Lung (tissue), 12 donors: Measurements from ENCODE around the gene PRSS21. TPM values are rescaled to one million over a fixed set of nuclear protein-coding genes. Genes with fewer than 3 reads are reported as not detected.

Source experiments
- ATAC-seq: fragments of 200-7000 bp; cut with Tn5 transposase; one replicate; pipeline ENCODE4 v1.9.1; 2020; ENCODE audit warnings: moderate number of reproducible peaks; ENCODE audit not compliant: insufficient read depth, low FRiP score
- DNase-seq, 3 donors: peaks; one replicate each; pipeline ENCODE4 v3.0.0-alpha.2; 2013 to 2017
- H3K27ac ChIP-seq, 2 donors: one replicate each; pipeline ENCODE4 v1.5.1; 2013; ENCODE audit warnings: mild to moderate bottlenecking in 2 of 2, moderate library complexity in 2 of 2, control low read depth in 1 of 2, inconsistent platforms in 1 of 2, low read depth in 1 of 2, low read length in 1 of 2
- H3K27me3 ChIP-seq, 3 donors: one replicate each; pipeline ENCODE4 v1.5.1; 2013; ENCODE audit warnings: low read length in 2 of 3; ENCODE audit not compliant: control insufficient read depth in 3 of 3, insufficient read depth in 3 of 3
- H3K36me3 ChIP-seq, 4 donors: one replicate each; pipeline ENCODE4 v1.5.1; 2013; ENCODE audit warnings: low read length in 4 of 4, mild to moderate bottlenecking in 1 of 4, moderate library complexity in 1 of 4; ENCODE audit not compliant: control insufficient read depth in 4 of 4, insufficient read depth in 4 of 4
- H3K4me1 ChIP-seq, 5 donors: one replicate each; pipeline ENCODE4 v1.5.1; 2013; ENCODE audit warnings: low read length in 5 of 5, mild to moderate bottlenecking in 2 of 5, moderate library complexity in 1 of 5; ENCODE audit not compliant: control insufficient read depth in 5 of 5, insufficient read depth in 5 of 5
- H3K4me3 ChIP-seq: one replicate; pipeline ENCODE4 v1.5.1; 2013; ENCODE audit warnings: mild to moderate bottlenecking, control low read depth, moderate library complexity
- H3K9ac ChIP-seq, 2 donors: one replicate each; pipeline ENCODE4 v1.5.1; 2013; ENCODE audit warnings: low read length in 2 of 2, control low read depth in 1 of 2; ENCODE audit not compliant: insufficient read depth in 1 of 2
- H3K9me3 ChIP-seq, 4 donors: one replicate each; pipeline ENCODE4 v1.5.1; 2013; ENCODE audit warnings: low read length in 3 of 4, mild to moderate bottlenecking in 1 of 4, moderate library complexity in 1 of 4; ENCODE audit not compliant: control insufficient read depth in 4 of 4, insufficient read depth in 3 of 4
- WGBS, 2 donors: extraction: QIAGEN DNeasy Blood & Tissue Kit; methylation state at CpG; one replicate each; pipeline ENCODE4 v1.1.7; 2013; 5-methylcytosine and 5-hydroxymethylcytosine counted together
- polyA plus RNA-seq, 2 donors: library from polyadenylated mRNA; stranded (reverse); fragments of 200-250 nt; gene quantifications; one replicate each; pipeline ENCODE4 v1.2.1, GENCODE V29; 2013
- total RNA-seq, 2 donors: library from RNA; depleted of rRNA in 1 of 2; stranded (reverse); fragments of >200 nt in 1 of 2; gene quantifications; one replicate each; pipeline ENCODE4 v1.2.1, GENCODE V29; 2014 to 2021
- TF ChIP-seq, protein P1 (sequence below): IDR thresholded peaks from 2 replicates; pipeline ENCODE4 v1.5.1; 2012; ENCODE audit warnings: mild to moderate bottlenecking; ENCODE audit errors: control extremely low read depth, extremely low read depth
- donor health status: control.
- donor health status: control.
- donor health status: Bipolar disorder and iron deficiency.
- donor health status: healthy.
- donor health status: DM: yes; HTN: yes; CAD: no.

The PRSS21 gene
- total and polyA plus RNA-seq, 4 donors: 0.77 to 7.9 (median 4.2) TPM; not detected in 1

DNA sequence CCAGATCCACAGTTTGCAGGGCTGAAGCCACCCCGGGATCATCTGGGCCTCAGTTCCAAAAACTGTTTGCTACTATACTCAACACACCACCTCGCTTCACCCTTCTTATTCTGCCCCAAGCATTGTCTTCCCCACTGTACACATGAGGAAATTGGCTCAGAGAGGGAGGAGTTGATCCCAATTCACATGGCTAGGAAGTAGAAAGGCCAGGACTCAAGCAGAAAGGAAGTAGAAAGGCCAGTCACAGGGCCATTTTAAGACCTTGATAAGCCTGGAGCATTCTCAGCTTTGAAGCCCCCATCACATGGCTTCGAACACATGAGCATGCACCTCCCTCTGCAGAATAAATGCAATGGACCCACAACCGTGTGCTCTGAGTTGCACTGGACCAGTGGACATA is 48.6 kb downstream of the PRSS21 start:
- ATAC-seq: no peak
- H3K36me3 ChIP-seq: no peaks in the 10 kb centered on the region
- WGBS, 2 donors: 77 to 78% methylated on average over 4 of the region's 4 CpGs
- TF ChIP-seq, protein P1, sequence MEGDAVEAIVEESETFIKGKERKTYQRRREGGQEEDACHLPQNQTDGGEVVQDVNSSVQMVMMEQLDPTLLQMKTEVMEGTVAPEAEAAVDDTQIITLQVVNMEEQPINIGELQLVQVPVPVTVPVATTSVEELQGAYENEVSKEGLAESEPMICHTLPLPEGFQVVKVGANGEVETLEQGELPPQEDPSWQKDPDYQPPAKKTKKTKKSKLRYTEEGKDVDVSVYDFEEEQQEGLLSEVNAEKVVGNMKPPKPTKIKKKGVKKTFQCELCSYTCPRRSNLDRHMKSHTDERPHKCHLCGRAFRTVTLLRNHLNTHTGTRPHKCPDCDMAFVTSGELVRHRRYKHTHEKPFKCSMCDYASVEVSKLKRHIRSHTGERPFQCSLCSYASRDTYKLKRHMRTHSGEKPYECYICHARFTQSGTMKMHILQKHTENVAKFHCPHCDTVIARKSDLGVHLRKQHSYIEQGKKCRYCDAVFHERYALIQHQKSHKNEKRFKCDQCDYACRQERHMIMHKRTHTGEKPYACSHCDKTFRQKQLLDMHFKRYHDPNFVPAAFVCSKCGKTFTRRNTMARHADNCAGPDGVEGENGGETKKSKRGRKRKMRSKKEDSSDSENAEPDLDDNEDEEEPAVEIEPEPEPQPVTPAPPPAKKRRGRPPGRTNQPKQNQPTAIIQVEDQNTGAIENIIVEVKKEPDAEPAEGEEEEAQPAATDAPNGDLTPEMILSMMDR: no peak
- H3K27me3 ChIP-seq: peaks cover 0 to 19% (median 18%) of the 10 kb centered on the region in 3 donors
- H3K9me3 ChIP-seq: peaks cover 0 to 6% (median 0%) of the 10 kb centered on the region in 4 donors
- no peak overlapping the region for H3K9ac ChIP-seq
- peaks cover 0 to 4% (median 0%) of the 10 kb centered on the region in 5 donors for H3K4me1 ChIP-seq
- no peak overlapping the region for H3K27ac ChIP-seq
- no peak overlapping the region for H3K4me3 ChIP-seq
- no peak for DNase-seq

DNA sequence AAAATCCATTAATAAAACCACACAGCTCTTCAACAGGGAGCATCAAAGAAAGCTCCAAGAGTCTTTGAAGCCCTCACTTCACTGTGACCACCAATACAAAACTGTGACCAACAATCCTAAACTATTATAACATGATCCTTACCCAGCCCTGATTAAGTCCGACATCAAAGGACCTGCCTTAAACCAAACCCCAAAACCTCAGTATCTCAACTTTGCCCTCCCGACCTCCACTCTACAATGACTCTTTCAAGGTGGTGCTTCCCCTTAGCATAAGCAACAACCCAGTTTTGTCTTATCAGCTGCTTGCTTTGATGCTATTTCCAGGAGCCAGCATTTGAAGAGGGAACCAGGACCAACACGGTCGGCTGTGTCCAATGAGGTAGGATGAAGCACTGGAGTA is 49.4 kb downstream of the PRSS21 start:
- Histone ChIP-seq H3K36me3 (no peaks in the 10 kb centered on the region), H3K9me3 (no peaks in the 10 kb centered on the region), H3K9ac (no peak overlapping the region), H3K27me3 (peaks cover 0 to 23% (median 19%) of the 10 kb centered on the region in 3 donors), H3K4me3 (no peak overlapping the region), H3K4me1 (peaks cover 0 to 4% (median 0%) of the 10 kb centered on the region in 5 donors), H3K27ac (no peak overlapping the region)
- ATAC-seq: no peak
- DNase-seq: no peak
- TF ChIP-seq, protein P1: no peak
- WGBS, 2 donors: 60 to 89% methylated on average over 4 of the region's 4 CpGs

DNA sequence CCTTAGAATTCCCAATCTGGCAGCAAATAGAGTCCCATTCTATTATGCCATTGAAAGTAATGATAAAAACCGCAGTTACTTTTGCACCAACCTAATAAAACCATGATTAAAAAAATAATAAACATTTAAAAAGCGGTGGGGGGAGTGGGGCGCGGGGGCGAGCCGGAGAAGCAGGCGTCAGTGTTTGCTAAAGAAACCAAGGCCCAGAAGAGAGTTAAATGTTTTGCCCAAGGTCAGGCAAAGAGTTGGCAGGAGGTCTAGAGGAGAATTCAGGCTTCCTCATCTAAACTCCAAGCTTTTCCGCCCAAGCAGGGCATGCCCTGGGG is 50.6 kb downstream of the PRSS21 start:
- TF ChIP-seq, protein P1: no peak
- 18 to 51% methylated on average over 8 of the region's 8 CpGs for WGBS, 2 donors
- H3K27ac ChIP-seq: peak overlapping the region; percentile 94
- peaks cover 0 to 4% (median 0%) of the 10 kb centered on the region in 5 donors for H3K4me1 ChIP-seq
- ATAC-seq (no peak), DNase-seq (no peak)
- peak overlapping the region; percentile 33 for H3K4me3 ChIP-seq
- H3K27me3 ChIP-seq: peaks cover 0 to 24% (median 19%) of the 10 kb centered on the region in 3 donors
- H3K36me3 ChIP-seq: no peaks in the 10 kb centered on the region
- no peaks in the 10 kb centered on the region for H3K9me3 ChIP-seq
- no peak overlapping the region for H3K9ac ChIP-seq
